SU-DHL-6 (cell line): ENCODE measurements around the gene NHS.

ENCODE experiments used
- CTCF ChIP-seq: fragments of 200-600 bp; sonication (generic); IDR thresholded peaks from one replicate; pipeline ENCODE4 v1.5.1; 2017; ENCODE audit warnings: antibody characterized with exemption, mild to moderate bottlenecking, low read length, moderate library complexity; ENCODE audit not compliant: insufficient read depth, poor library complexity, severe bottlenecking
- EZH2phosphoT487 ChIP-seq: fragments of 200-600 bp; sonication (generic), shearing (Covaris generic); conservative IDR thresholded peaks from 2 replicates; pipeline ENCODE4 v1.6.1; 2018; ENCODE audit warnings: mild to moderate bottlenecking, antibody characterized with exemption, low read length, moderate library complexity, mixed read lengths

- TF ChIP-seq CTCF (no peak), EZH2phosphoT487 (no peak)
Measured at GRCh38 chrX:17531500-17531899, 156.5 kb downstream of the NHS start.
